Keratinocyte (primary cell): ENCODE data around the gene SLIRP.

Experiments used
- CTCF ChIP-seq, 3 experiments: IDR thresholded peaks in 1 of 3; conservative IDR thresholded peaks in 1 of 3; optimal IDR thresholded peaks in 1 of 3; 2 replicates in 2 of 3; 3 replicates in 1 of 3; pipeline versions ENCODE3 to v1.5.1; 2011; ENCODE audit warnings: low read length in 3 of 3, mild to moderate bottlenecking in 3 of 3, moderate library complexity in 2 of 3, control low read depth in 1 of 3, inconsistent platforms in 1 of 3; ENCODE audit not compliant: insufficient read depth in 2 of 3; ENCODE audit errors: extremely low read depth in 1 of 3
- EZH2 ChIP-seq: IDR thresholded peaks from one replicate; pipeline ENCODE4 v1.6.1; 2012; ENCODE audit warnings: inconsistent platforms, mild to moderate bottlenecking, low read length, moderate library complexity

DNA sequence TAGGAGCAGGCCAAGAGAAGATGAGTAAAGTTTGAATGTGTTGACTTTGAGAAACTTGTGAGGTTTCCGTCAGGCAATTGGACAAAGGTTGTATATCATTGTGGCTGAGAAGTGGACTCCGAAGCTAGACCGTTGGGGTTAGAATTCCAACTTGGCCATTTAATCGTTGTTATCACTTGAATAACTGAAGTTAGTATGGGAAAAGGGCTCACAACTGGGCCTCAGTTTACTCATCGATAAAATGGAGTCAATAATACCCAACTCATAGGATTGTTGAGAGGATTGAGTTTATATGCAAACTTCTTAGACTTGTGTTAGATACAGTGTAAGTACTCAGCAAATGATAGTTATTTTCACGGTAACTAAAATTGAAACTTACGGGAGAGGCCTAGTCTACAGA lies 846 bp downstream of the SLIRP start:
- TF ChIP-seq CTCF (optimal IDR thresholded peaks at IDR 0.05 in 1 of 3, IDR thresholded peaks at IDR 0.05 in 1 of 3, conservative IDR thresholded peaks at IDR 0.05 in 1 of 3; ENCODE audit: extremely low read depth in 1 of 3, insufficient read depth in 2 of 3, low read length in 3 of 3): no peak
- no peak for TF ChIP-seq EZH2
